Hematopoietic multipotent progenitor cell treated with erythropoietin and hydrocortisone succinate and interleukin-3 and kit ligand, for 8 days (in vitro differentiated cells): Measurements from ENCODE around the gene SLC22A23.
A peak's percentile ranks its signal among the peaks of the same experiment; 100 is the strongest.

Experiments
- DNase-seq: peaks from one replicate; pipeline ENCODE4 v3.0.0-alpha.2; 2015

SLC22A23 gene

GRCh38 chr6:3421791-3422434 is 34.9 kb downstream of the SLC22A23 start:
- DNase-seq = peak; percentile 60

GRCh38 chr6:3421143-3421542 is 35.7 kb downstream of the SLC22A23 start:
- DNase-seq = peak; percentile 63

GRCh38 chr6:3419624-3420272 is 37.1 kb downstream of the SLC22A23 start:
- DNase-seq = peak; percentile 46

- peak; percentile 91 for DNase-seq
These were observed 38.3 kb downstream of the SLC22A23 start for GRCh38 chr6:3418496-3419060.

GRCh38 chr6:3417473-3417872 is 39.4 kb downstream of the SLC22A23 start:
- DNase-seq = no peak

GRCh38 chr6:3415490-3415889 is 41.4 kb downstream of the SLC22A23 start:
- DNase-seq = no peak

- DNase-seq = peak; percentile 84
These were observed 41.8 kb downstream of the SLC22A23 start for GRCh38 chr6:3415082-3415453.

- DNase-seq = peak; percentile 59
These were observed 42.3 kb downstream of the SLC22A23 start for GRCh38 chr6:3414327-3415081.

- no peak for DNase-seq
These were observed 43.3 kb downstream of the SLC22A23 start for GRCh38 chr6:3413592-3413991.

GRCh38 chr6:3412779-3413500 is 43.9 kb downstream of the SLC22A23 start:
- no peak for DNase-seq

- no peak for DNase-seq
These were observed 44.7 kb downstream of the SLC22A23 start for GRCh38 chr6:3411967-3412778.

GRCh38 chr6:3410385-3411360 is 46.2 kb downstream of the SLC22A23 start:
- DNase-seq = peak; percentile 85

GRCh38 chr6:3409699-3410384 is 47.0 kb downstream of the SLC22A23 start:
- no peak for DNase-seq

- DNase-seq = no peak
These were observed 48.2 kb downstream of the SLC22A23 start for GRCh38 chr6:3408665-3409064.

GRCh38 chr6:3407840-3408239 is 49.0 kb downstream of the SLC22A23 start:
- DNase-seq = no peak

GRCh38 chr6:3406891-3407809 is 49.7 kb downstream of the SLC22A23 start:
- peak; percentile 84 for DNase-seq

GRCh38 chr6:3406362-3406821 is 50.5 kb downstream of the SLC22A23 start:
- DNase-seq = no peak

- DNase-seq = no peak
These were observed 51.2 kb downstream of the SLC22A23 start for GRCh38 chr6:3405679-3406078.

GRCh38 chr6:3405182-3405518 is 51.7 kb downstream of the SLC22A23 start:
- no peak for DNase-seq
